Gastrocnemius medialis (tissue), 4 donors: ENCODE data around the gene PRPF19. TPM values are rescaled to one million over a fixed set of nuclear protein-coding genes. Genes with fewer than 3 reads are reported as not detected.

ENCODE experiments used
- ATAC-seq, 2 donors: fragments of 150-250 bp; one replicate each; pipeline ENCODE4 v1.9.1; 2016
- DNase-seq, 2 donors: peaks; one replicate each; pipeline ENCODE4 v3.0.0-alpha.2; 2019
- H3K27ac ChIP-seq, 4 donors: fragments of 200-600 bp; sonication (generic); 1 replicate in 1 of 4; 2 replicates in 3 of 4; pipeline ENCODE4 v1.5.1; 2016 to 2018; ENCODE audit warnings: mild to moderate bottlenecking in 2 of 4, moderate library complexity in 1 of 4
- H3K27me3 ChIP-seq, 3 donors: fragments of 200-600 bp; sonication (generic) in 2 of 3; 1 replicate in 1 of 3; 2 replicates in 2 of 3; pipeline versions ENCODE4 v1.5.1 to v1.6.0; 2016 to 2019; ENCODE audit warnings: mild to moderate bottlenecking in 1 of 3, moderate library complexity in 1 of 3
- H3K36me3 ChIP-seq, 2 donors: fragments of 200-600 bp; sonication (generic) in 1 of 2; one replicate each; pipeline ENCODE4 v1.5.1; 2017 to 2018
- H3K4me1 ChIP-seq, 2 donors: fragments of 200-600 bp; sonication (generic) in 1 of 2; one replicate each; pipeline ENCODE4 v1.5.1; 2016 to 2017; ENCODE audit warnings: mild to moderate bottlenecking in 2 of 2
- H3K4me3 ChIP-seq, 4 donors: fragments of 200-600 bp; sonication (generic) in 3 of 4; 1 replicate in 1 of 4; 2 replicates in 3 of 4; pipeline ENCODE4 v1.5.1; 2016 to 2019; ENCODE audit warnings: mild to moderate bottlenecking in 2 of 4
- H3K9me3 ChIP-seq, 3 donors: fragments of 200-600 bp; sonication (generic) in 2 of 3; 1 replicate in 1 of 3; 2 replicates in 2 of 3; pipeline ENCODE4 v1.5.1; 2016 to 2019
- CTCF ChIP-seq, 5 experiments: fragments of 450-650 bp in 3 of 5; fragments of 200-600 bp in 2 of 5; sonication (generic) in 2 of 5; IDR thresholded peaks in 4 of 5; conservative IDR thresholded peaks in 1 of 5; 1 replicate in 4 of 5; 2 replicates in 1 of 5; pipeline ENCODE4 v1.5.1; 2016 to 2019; ENCODE audit warnings: antibody characterized with exemption in 5 of 5, mild to moderate bottlenecking in 3 of 5, moderate library complexity in 3 of 5
- POLR2A ChIP-seq, 2 donors: fragments of 450-650 bp; IDR thresholded peaks; one replicate each; pipeline ENCODE4 v1.6.1; 2017; ENCODE audit warnings: antibody characterized with exemption in 2 of 2, mild to moderate bottlenecking in 2 of 2, moderate library complexity in 2 of 2
- in situ Hi-C, 4 donors: fragments of 200-750 bp; cut with MboI; loops; one replicate each; pipeline versions ENCODE4 v1.15.0 to v1.8.0; 2017; ENCODE audit warnings: low sequenced_read_pairs in 4 of 4
- intact Hi-C: fragments of 100-400 bp; cut with DNase I; formaldehyde crosslinking; loops from one replicate; pipeline ENCODE4 v1.15.1; 2023; ENCODE audit warnings: low total_unique reads
- total RNA-seq, 4 donors: library from RNA; depleted of rRNA; stranded (reverse); fragments of >200 nt; gene quantifications; one replicate each; pipeline versions ENCODE4 v1.1.0 to v1.2.3, GENCODE V29; 2016

The PRPF19 gene
- total RNA-seq, 4 donors from 2014 or later = 55.5 to 75.6 (median 71.9) TPM

DNA sequence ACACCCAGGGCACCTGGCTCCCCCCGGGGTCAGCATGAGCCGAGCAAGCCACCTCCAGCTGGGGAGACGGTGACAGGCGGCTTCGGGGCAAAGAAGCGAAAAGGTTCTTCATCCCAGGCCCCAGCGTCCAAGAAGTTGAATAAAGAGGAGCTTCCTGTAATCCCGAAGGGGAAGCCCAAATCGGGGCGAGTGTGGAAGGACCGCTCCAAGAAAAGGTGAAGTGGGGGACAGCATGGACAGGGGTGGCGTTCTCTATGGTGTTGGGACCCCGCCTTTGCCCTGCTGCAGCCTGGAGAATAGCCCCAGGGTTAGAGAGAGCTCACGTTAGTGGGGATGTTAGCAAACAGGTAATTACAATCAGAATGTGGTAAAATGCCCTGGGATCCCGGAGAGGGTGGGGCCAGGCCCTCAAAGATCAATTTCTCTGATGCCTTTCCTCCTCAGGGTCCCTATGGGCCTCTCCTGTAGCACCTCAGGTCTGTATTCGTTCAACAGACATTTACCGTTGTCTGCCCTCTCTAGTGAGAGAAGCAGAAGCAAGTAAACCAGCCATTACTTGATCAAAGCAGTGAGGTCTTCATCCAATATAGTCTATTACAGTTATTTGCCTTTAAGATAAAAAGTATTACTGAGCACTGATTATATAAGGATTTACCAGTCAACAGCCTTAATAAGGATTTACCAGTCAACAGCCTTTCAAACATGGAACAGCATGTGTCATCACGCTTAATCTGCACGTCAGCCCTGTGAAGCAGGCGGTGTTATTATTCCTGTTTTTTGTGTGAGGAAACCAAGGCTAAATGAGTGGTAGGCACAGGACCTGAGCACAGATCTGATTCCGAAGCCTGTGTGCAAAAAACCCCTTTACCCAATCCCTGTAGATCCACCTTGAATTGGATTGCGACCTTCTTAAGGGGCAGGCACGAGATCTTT is 63.5 kb downstream of the PRPF19 start:
- Histone ChIP-seq H3K4me3 (peak overlapping the region; percentile 76 to 95 (median 88)), H3K4me1 (peaks cover 25 to 31% of the 10 kb centered on the region in 2 donors), H3K27me3 (no peaks in the 10 kb centered on the region), H3K27ac (peak overlapping the region; percentile 79 to 87 (median 83)), H3K36me3 (peaks cover 0 to 7% of the 10 kb centered on the region in 2 donors), H3K9me3 (no peaks in the 10 kb centered on the region)
- TF ChIP-seq CTCF (IDR thresholded peaks at IDR 0.05 in 4 of 5, conservative IDR thresholded peaks at IDR 0.05 in 1 of 5) (no peak), POLR2A (IDR thresholded peaks at IDR 0.05) (no peak)
- in situ Hi-C loops (loop anchor here (5.0 to 25.0 kb wide), 3 partner anchors 49 to 344 kb away; no protein-coding TSS in a partner anchor), intact Hi-C loops (loop anchor here (1.0 to 2.0 kb wide), 3 partner anchors 36 to 318 kb away; partner anchors contain the start of genes PRPF19 and VPS37C)
- ATAC-seq (no peak), DNase-seq (no peak)

DNA sequence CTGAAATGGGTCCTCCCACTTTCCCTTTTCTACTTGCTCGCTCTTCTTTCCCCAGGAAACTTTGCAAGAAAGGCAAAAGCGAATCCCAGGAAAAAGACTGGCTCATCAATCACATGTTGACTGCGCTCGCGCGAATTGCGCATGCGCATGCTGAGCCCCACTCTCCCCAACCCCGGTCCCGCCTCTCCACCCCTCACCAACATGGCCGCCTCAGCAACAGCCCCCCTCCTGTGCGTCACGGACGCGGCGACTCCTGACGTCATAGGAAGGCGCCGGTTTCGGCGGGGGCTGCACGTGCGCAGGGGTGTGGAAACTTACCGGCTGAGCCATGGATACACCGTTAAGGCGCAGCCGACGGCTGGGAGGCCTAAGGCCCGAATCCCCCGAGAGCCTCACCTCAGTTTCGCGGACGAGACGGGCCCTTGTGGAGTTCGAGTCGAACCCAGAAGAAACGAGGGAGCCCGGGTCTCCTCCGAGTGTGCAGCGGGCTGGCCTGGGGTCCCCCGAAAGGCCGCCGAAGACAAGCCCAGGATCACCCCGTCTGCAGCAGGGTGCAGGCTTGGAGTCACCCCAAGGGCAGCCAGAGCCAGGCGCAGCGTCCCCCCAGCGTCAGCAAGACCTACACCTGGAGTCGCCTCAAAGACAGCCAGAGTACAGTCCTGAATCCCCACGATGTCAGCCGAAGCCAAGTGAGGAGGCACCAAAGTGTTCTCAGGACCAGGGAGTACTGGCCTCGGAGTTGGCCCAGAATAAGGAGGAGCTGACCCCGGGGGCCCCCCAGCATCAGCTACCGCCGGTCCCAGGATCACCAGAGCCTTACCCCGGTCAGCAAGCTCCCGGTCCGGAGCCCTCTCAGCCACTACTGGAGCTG is 64.4 kb downstream of the PRPF19 start, which contains the start of gene CCDC86:
Gene CCDC86, plus strand, starts transcription at position 317 of the 871 bp plus-strand sequence. Its CDS starts 12 bp downstream, at position 329.
- Histone ChIP-seq H3K4me1 (peaks cover 25 to 31% of the 10 kb centered on the region in 2 donors), H3K9me3 (no peaks in the 10 kb centered on the region), H3K27ac (peak within 1 kb of the TSS; percentile 79 to 87 (median 83)), H3K36me3 (no peaks in the 10 kb centered on the region), H3K4me3 (peak within 1 kb of the TSS; percentile 76 to 95 (median 88)), H3K27me3 (no peaks in the 10 kb centered on the region)
- TF ChIP-seq CTCF (IDR thresholded peaks at IDR 0.05 in 4 of 5, conservative IDR thresholded peaks at IDR 0.05 in 1 of 5) (peak in 2 of 5 experiments; percentile 40 to 50), POLR2A (IDR thresholded peaks at IDR 0.05) (peak; percentile 34 to 50)
- in situ Hi-C loops = loop anchor here (5.0 to 25.0 kb wide), 3 partner anchors 50 to 345 kb away; no protein-coding TSS in a partner anchor
- DNase-seq = peak; percentile 94 to 96
- intact Hi-C loops = loop anchor here (1.0 to 2.0 kb wide), 3 partner anchors 37 to 319 kb away; partner anchors contain the start of genes PRPF19 and VPS37C
- ATAC-seq = peak; percentile 88 to 89

Other genes with a start within 250 kb of the PRPF19 start
- gene MS4A8, start 207.0 kb downstream of the PRPF19 start, total RNA-seq = under 1 TPM in 2 of 4 donors, not detected in 2; 0.36 to 0.44 TPM
- not detected for gene MS4A18, start 181.9 kb downstream of the PRPF19 start, total RNA-seq
- gene MS4A15, start 149.7 kb downstream of the PRPF19 start, total RNA-seq = not detected
- gene MS4A10, start 121.3 kb downstream of the PRPF19 start, total RNA-seq = not detected
- 10 to 100 TPM; 23.8 to 36.2 (median 33.2) TPM for gene CCDC86, start 64.5 kb downstream of the PRPF19 start, total RNA-seq
- gene PTGDR2, start 50.6 kb downstream of the PRPF19 start, total RNA-seq = 1 to 10 TPM in 2 of 4 donors, under 1 TPM in 2; 0.40 to 4.3 (median 1.3) TPM
- not detected for gene ZP1, start 39.0 kb downstream of the PRPF19 start, total RNA-seq
- 100 to 1,000 TPM in 2 of 4 donors, 10 to 100 TPM in 2; 56.5 to 105 (median 82.6) TPM for gene TMEM109, start 7.6 kb upstream of the PRPF19 start, total RNA-seq
- 1 to 10 TPM; 2.5 to 3.7 (median 3.1) TPM for gene TMEM132A, start 17.9 kb upstream of the PRPF19 start, total RNA-seq
- gene SLC15A3, start 45.6 kb upstream of the PRPF19 start, total RNA-seq = 1 to 10 TPM; 2.8 to 6.9 (median 6.0) TPM
- under 1 TPM in 2 of 4 donors, not detected in 2; 0.16 to 0.25 TPM for gene CD6, start 65.1 kb upstream of the PRPF19 start, total RNA-seq
- gene CD5, start 195.9 kb upstream of the PRPF19 start, total RNA-seq = under 1 TPM in 2 of 4 donors, not detected in 2; 0.46 to 0.53 TPM